Measurements from ENCODE around the gene HACD3.
A peak's percentile ranks its signal among the peaks of the same experiment; 100 is the strongest.

Gene HACD3

GRCh38 chr15:65530318-65531111, at the start of gene HACD3:
Gene HACD3, plus strand, starts transcription at chr15:65530463. Its CDS starts 169 bp downstream, at chr15:65530632.
- DNase-seq (ENCODE audit: low read depth in 2 of 2) = peak; percentile 87 to 90

GRCh38 chr15:65484876-65485275, 45.4 kb upstream of the HACD3 start:
- DNase-seq (ENCODE audit: low read depth in 2 of 2) = no peak

- DNase-seq (ENCODE audit: low read depth in 2 of 2) = no peak
These were observed 36.2 kb upstream of the HACD3 start for GRCh38 chr15:65494076-65494475.

GRCh38 chr15:65509321-65509720, 20.9 kb upstream of the HACD3 start:
- DNase-seq (ENCODE audit: low read depth in 2 of 2) = no peak

- DNase-seq (ENCODE audit: low read depth in 2 of 2) = no peak
These were observed 18.1 kb upstream of the HACD3 start for GRCh38 chr15:65512189-65512588.

- no peak for DNase-seq (ENCODE audit: low read depth in 2 of 2)
These were observed 17.4 kb upstream of the HACD3 start for GRCh38 chr15:65512807-65513416.

GRCh38 chr15:65516997-65517865, 13.0 kb upstream of the HACD3 start, which contains the start of gene DPP8:
Gene DPP8, minus strand, starts transcription at chr15:65517689. Its CDS starts 5,136 bp downstream, at chr15:65512553.
- DNase-seq (ENCODE audit: low read depth in 2 of 2) = peak; percentile 91 to 92

- DNase-seq (ENCODE audit: low read depth in 2 of 2) = no peak
These were observed 12.4 kb upstream of the HACD3 start for GRCh38 chr15:65517866-65518207.

- no peak for DNase-seq (ENCODE audit: low read depth in 2 of 2)
These were observed 11.5 kb upstream of the HACD3 start for GRCh38 chr15:65518633-65519285.

- DNase-seq (ENCODE audit: low read depth in 2 of 2) = no peak
These were observed 8.9 kb upstream of the HACD3 start for GRCh38 chr15:65521350-65521749.

- DNase-seq (ENCODE audit: low read depth in 2 of 2) = no peak
These were observed 6.0 kb upstream of the HACD3 start for GRCh38 chr15:65524226-65524625.

- no peak for DNase-seq (ENCODE audit: low read depth in 2 of 2)
These were observed 4.6 kb upstream of the HACD3 start for GRCh38 chr15:65525622-65526021.

- DNase-seq (ENCODE audit: low read depth in 2 of 2) = no peak
These were observed 1.7 kb upstream of the HACD3 start for GRCh38 chr15:65528461-65529060.

- no peak for DNase-seq (ENCODE audit: low read depth in 2 of 2)
These were observed 423 bp upstream of the HACD3 start for GRCh38 chr15:65529762-65530317.

- DNase-seq (ENCODE audit: low read depth in 2 of 2) = no peak
These were observed 2.4 kb downstream of the HACD3 start for GRCh38 chr15:65532738-65533051.

- no peak for DNase-seq (ENCODE audit: low read depth in 2 of 2)
These were observed 2.9 kb downstream of the HACD3 start for GRCh38 chr15:65533057-65533756.

GRCh38 chr15:65535192-65535591, 4.9 kb downstream of the HACD3 start:
- DNase-seq (ENCODE audit: low read depth in 2 of 2) = no peak

- DNase-seq (ENCODE audit: low read depth in 2 of 2) = no peak
These were observed 10.1 kb downstream of the HACD3 start for GRCh38 chr15:65540314-65540713.

- DNase-seq (ENCODE audit: low read depth in 2 of 2) = no peak
These were observed 11.1 kb downstream of the HACD3 start for GRCh38 chr15:65541231-65541820.

GRCh38 chr15:65547841-65548240, 17.6 kb downstream of the HACD3 start:
- DNase-seq (ENCODE audit: low read depth in 2 of 2) = no peak

All from stimulated activated CD8-positive, alpha-beta memory T cell treated with anti-CD3 and anti-CD28 coated beads, Interleukin-15, amount 100 ng/mL, for 48 hours (primary cell).